Stimulated activated CD4-positive, alpha-beta T cell treated with anti-CD3 and anti-CD28 coated beads, TNF-alpha, amount 100 ng/mL, for 4 hours (primary cell): ENCODE results near the gene EXOC1L.

Experiments
- DNase-seq, 3 experiments: peaks; one replicate each; pipeline ENCODE4 v3.0.0-alpha.2; 2020; ENCODE audit warnings: low read depth in 3 of 3

The EXOC1L gene

GRCh38 chr4:55884093-55884850 lies 64.7 kb downstream of the EXOC1L start:
- no peak for DNase-seq

DNA sequence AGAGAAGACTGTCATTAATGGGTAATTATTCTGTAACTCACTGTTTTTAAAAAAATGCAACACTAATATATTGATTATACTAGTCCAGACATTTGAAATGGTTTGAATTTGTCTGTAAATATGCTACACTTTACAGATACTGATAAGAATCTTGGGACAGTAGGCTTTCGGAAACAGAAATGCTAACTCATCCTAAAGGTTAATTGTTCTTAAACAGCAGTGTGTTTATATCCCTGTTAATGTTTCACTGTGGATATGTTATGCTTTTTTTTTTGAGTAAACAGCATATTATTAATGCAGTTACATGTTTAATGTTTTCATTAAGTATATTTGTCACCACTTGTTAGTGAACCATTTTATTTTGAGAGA lies 65.2 kb downstream of the EXOC1L start:
- no peak for DNase-seq
